Activated naive CD4-positive, alpha-beta T cell treated with anti-CD3 and anti-CD28 coated beads, Interleukin-2, amount 10 ng/mL, durations not matched to agents 7 days and 5 days (primary cell): ENCODE data around the gene ADAMTS6.
"Not testable (repeated sequence)": the region's sequence is repeated elsewhere in the genome, so short reads cannot be mapped to it uniquely, and the experiment has no call there.

Experiments
- CTCF ChIA-PET: fragments of 350-600 bp; sonication (Branson Sonifier 250); formaldehyde crosslinking; loops from one replicate; lab custom pipeline; 2021; ENCODE audit warnings: antibody characterized with exemption; lab: Charles Lee
- DNase-seq: peaks from one replicate; pipeline ENCODE4 v3.0.0-alpha.2; 2020
- H3K27ac Mint-ChIP-seq: one replicate; pipeline ENCODE4 v1.8.0; 2021; ENCODE audit warnings: mild to moderate bottlenecking, moderate library complexity, mixed read lengths
- H3K27me3 Mint-ChIP-seq: one replicate; pipeline ENCODE4 v1.8.0; 2021; ENCODE audit warnings: mild to moderate bottlenecking, mixed read lengths
- H3K36me3 Mint-ChIP-seq: one replicate; pipeline ENCODE4 v1.8.0; 2021; ENCODE audit warnings: mixed read lengths
- H3K4me1 Mint-ChIP-seq: one replicate; pipeline ENCODE4 v1.8.0; 2021; ENCODE audit warnings: mixed read lengths
- H3K4me3 Mint-ChIP-seq: one replicate; pipeline ENCODE4 v1.8.0; 2021; ENCODE audit warnings: mild to moderate bottlenecking, moderate library complexity, mixed read lengths
- H3K9me3 Mint-ChIP-seq: one replicate; pipeline ENCODE4 v1.8.0; 2021; ENCODE audit warnings: mixed read lengths

ADAMTS6 gene

DNA sequence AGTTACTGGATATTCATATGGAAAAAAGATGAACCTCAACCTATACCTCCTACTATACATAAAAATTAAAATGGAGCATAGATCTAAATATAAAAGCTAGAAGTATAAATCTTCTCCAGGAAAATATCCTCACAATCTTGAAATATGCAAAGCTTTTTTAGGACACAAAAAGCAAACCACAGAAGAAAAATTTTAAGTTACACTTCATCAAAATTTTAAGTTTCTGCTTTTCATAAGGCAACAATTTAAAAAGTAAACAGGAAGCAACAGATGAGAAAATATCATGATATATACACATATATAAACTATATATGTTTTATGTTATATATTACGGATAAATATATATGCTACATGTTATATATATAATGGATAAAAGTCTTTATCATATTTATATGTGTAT lies 157.5 kb downstream of the ADAMTS6 start:
- no peak overlapping the region for H3K4me3 Mint-ChIP-seq
- no peaks in the 10 kb centered on the region for H3K9me3 Mint-ChIP-seq
- no peaks in the 10 kb centered on the region for H3K4me1 Mint-ChIP-seq
- H3K27me3 Mint-ChIP-seq, result no peaks in the 10 kb centered on the region
- H3K27ac Mint-ChIP-seq, result no peak overlapping the region
- H3K36me3 Mint-ChIP-seq, result no peaks in the 10 kb centered on the region
- CTCF ChIA-PET, result no interaction called here
- no peak for DNase-seq

DNA sequence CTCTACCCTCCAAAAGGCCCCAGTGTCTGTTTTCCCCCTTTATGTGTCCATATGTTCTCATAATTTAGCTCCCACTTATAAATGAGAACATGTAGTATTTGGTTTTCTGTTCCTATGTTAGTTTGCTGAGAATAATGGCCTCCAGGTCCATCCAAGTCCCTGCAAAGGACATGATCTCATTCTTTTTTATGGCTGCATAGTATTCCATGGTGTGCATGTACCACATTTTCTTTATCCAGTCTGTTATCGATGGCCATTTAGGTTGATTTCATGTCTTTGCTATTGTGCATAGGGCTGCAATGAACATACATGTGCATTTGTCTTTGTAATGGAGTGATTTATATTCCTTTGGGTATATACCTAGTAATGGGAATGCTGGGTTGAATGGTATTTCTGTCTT lies 161.0 kb downstream of the ADAMTS6 start:
- H3K27me3 Mint-ChIP-seq, H3K27ac Mint-ChIP-seq, H3K4me3 Mint-ChIP-seq, H3K9me3 Mint-ChIP-seq, H3K36me3 Mint-ChIP-seq, H3K4me1 Mint-ChIP-seq, CTCF ChIA-PET, DNase-seq: not testable (repeated sequence)

DNA sequence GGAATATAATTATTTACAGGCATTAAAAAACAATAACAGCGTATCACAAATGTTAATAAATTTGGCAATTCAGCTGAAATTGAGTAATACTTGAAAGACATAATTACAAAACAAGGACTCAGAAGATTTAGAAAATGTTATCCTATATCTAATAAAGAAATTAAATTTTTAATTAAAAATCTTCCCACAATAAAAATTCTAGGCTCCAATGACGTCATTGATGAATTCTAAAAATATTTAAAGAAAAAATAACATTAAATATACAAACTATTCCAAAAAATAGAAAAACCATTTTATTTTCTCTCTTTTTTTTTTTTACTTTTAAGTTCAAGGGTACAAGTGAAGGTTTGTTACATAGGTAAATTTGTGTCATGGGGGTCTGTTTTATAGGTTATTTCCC lies 161.5 kb downstream of the ADAMTS6 start:
- no peak for DNase-seq
- no peaks in the 10 kb centered on the region for H3K4me1 Mint-ChIP-seq
- CTCF ChIA-PET, result no interaction called here
- no peaks in the 10 kb centered on the region for H3K27me3 Mint-ChIP-seq
- no peaks in the 10 kb centered on the region for H3K36me3 Mint-ChIP-seq
- H3K4me3 Mint-ChIP-seq, result no peak overlapping the region
- H3K27ac Mint-ChIP-seq, result no peak overlapping the region
- no peaks in the 10 kb centered on the region for H3K9me3 Mint-ChIP-seq

DNA sequence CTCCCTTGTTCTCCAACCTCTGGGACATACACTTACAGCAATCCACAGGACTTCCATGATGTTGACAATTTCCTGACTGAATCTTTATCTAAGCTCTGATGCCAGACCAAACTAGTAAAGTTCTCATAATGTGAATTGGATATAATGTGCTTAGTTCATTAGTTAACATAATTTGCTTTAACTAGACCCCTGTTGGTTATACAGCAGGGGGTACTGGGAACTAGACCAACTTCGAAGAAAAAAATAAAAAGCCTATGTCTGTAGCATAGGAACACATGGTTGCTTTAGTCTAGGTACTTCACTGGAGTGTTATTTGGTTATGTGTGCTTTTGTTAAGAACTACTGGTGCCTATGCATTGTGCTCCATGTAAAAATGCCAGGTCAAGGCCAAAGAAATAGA lies 173.8 kb downstream of the ADAMTS6 start:
- no peak for DNase-seq
- H3K4me1 Mint-ChIP-seq, result no peaks in the 10 kb centered on the region
- no peaks in the 10 kb centered on the region for H3K36me3 Mint-ChIP-seq
- no peaks in the 10 kb centered on the region for H3K9me3 Mint-ChIP-seq
- H3K4me3 Mint-ChIP-seq, result no peak overlapping the region
- H3K27me3 Mint-ChIP-seq, result peaks cover 5% of the 10 kb centered on the region
- CTCF ChIA-PET, result no interaction called here
- no peak overlapping the region for H3K27ac Mint-ChIP-seq

DNA sequence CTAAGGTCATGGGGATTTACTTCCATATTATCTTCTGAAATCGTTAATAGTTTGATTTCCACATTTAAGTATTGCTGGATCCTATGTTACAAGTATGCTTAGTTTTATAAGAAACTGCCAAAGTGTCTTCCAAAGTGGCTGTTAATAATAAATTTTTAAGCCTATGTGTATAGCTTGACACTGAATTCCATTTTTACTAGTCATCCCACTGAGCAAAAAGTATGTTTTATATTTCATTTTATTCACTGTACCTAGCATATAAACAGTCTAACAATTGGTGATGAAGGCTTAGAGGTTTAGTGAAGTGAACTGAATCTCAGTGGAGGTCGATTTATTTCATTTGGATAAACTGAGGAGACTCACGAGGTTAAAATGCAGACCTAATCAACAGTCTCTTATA lies 174.6 kb downstream of the ADAMTS6 start:
- CTCF ChIA-PET, result no interaction called here
- Mint-ChIP-seq H3K4me3 (no peak overlapping the region), H3K9me3 (no peaks in the 10 kb centered on the region), H3K27ac (no peak overlapping the region), H3K4me1 (no peaks in the 10 kb centered on the region), H3K36me3 (no peaks in the 10 kb centered on the region), H3K27me3 (peaks cover 5% of the 10 kb centered on the region)
- no peak for DNase-seq

DNA sequence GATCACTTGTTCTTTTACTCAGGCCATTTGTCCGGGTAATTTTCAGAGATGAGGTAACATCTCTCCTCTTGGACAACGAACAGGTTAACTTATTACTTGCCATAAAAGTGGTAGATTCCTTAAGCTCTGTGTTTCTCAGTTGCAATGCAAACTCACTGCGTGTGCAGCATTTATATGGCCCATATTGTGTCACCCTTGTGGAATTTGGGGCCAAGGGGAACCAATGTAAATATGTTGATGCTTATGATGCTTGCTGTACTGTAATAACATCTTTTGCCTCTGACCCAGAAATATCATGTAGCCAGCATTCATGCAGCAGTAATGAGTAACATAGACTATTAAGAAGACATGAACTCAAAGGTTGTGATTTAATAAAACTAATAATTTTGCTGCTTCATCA lies 175.8 kb downstream of the ADAMTS6 start:
- Mint-ChIP-seq H3K36me3 (no peaks in the 10 kb centered on the region), H3K27me3 (peaks cover 5% of the 10 kb centered on the region), H3K9me3 (no peaks in the 10 kb centered on the region), H3K4me1 (no peaks in the 10 kb centered on the region), H3K4me3 (no peak overlapping the region), H3K27ac (no peak overlapping the region)
- DNase-seq, result no peak
- CTCF ChIA-PET, result no interaction called here

DNA sequence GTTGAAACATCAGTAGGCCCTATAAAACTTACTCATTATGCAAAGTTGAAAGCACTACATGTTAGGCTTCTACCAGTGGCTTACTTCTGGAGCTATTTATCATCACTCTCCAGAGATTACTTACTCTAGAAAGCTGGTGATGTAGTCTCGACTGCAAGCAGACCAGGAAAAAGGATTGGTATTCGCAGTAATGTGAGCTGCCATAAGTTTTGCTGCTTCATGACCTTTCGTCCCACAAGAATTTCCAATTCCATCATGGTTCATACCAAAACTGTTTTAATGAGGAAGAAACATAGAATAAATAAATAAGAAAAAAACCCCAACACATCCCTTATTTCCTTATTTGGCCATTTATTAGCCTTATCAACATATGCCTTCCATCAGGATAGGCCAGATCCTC lies 181.9 kb downstream of the ADAMTS6 start:
- no peak overlapping the region for H3K4me3 Mint-ChIP-seq
- no peaks in the 10 kb centered on the region for H3K27me3 Mint-ChIP-seq
- H3K27ac Mint-ChIP-seq, result no peak overlapping the region
- no peaks in the 10 kb centered on the region for H3K9me3 Mint-ChIP-seq
- H3K36me3 Mint-ChIP-seq, result no peaks in the 10 kb centered on the region
- CTCF ChIA-PET, result no interaction called here
- DNase-seq, result no peak
- no peaks in the 10 kb centered on the region for H3K4me1 Mint-ChIP-seq

DNA sequence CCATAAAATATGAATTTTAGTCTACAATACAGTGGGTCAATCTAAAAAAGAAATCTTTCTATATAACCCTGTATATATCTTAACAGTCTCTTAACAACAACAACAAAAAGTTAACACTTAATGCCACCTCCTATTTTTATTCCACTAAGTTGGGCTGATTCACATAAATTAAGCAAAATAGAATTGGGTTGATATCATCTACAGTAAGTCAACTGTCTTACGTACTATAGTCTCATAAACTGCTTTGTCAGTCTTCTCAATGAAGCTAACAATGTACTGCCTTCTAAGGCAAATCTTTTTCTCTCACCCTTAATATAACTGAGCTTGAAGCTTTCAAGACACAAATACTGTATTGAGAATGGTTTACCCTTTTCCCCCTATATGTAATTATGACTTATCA lies 185.7 kb downstream of the ADAMTS6 start:
- DNase-seq, result no peak
- no peak overlapping the region for H3K4me3 Mint-ChIP-seq
- no peaks in the 10 kb centered on the region for H3K9me3 Mint-ChIP-seq
- CTCF ChIA-PET, result interaction anchor here (1.6 kb wide), 1 partner anchor 10 kb away, joined by 3 read pairs; no protein-coding TSS in a partner anchor
- no peaks in the 10 kb centered on the region for H3K4me1 Mint-ChIP-seq
- no peaks in the 10 kb centered on the region for H3K27me3 Mint-ChIP-seq
- no peaks in the 10 kb centered on the region for H3K36me3 Mint-ChIP-seq
- H3K27ac Mint-ChIP-seq, result no peak overlapping the region

DNA sequence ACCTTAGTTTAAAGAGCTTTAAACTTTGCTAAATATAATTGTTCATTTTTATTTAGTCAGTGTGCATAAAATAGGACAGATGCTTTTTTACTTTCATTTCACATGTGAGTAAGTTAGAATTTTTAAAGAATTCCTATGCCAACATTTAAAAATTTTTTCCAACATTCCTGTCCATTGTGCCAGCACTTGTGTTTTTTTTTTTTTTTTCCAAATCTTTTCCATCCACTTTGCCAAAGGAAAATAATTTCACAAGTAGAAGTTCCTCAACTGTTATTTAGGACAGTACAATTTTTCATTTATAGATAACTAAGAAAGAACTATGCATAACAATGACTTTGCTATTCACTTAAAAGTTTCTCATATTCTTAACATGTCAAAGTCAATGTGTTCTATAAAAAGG lies 189.5 kb downstream of the ADAMTS6 start:
- no peak overlapping the region for H3K27ac Mint-ChIP-seq
- DNase-seq, result no peak

DNA sequence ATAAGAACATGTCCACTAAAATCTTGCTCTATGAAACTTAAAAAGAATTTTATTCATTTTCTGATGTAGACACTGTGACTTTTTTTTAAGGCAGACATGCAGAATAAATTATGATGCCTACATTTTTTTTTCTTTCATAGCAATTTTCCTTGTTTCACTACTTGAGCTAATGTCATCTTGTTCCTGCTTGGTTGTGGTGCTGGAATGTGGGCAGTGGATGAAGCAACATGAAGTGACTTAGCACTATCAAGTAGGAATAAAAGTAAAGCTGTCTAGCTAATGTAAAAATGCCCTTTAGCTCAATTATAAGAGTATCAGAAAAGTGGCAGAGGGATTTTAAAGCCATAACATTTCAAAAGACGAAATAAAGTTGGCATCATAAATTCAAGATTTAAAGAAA lies 191.0 kb downstream of the ADAMTS6 start:
- CTCF ChIA-PET, result no interaction called here
- Mint-ChIP-seq H3K4me3 (no peak overlapping the region), H3K36me3 (no peaks in the 10 kb centered on the region), H3K9me3 (no peaks in the 10 kb centered on the region), H3K4me1 (no peaks in the 10 kb centered on the region), H3K27ac (no peak overlapping the region), H3K27me3 (no peaks in the 10 kb centered on the region)
- no peak for DNase-seq

More for the DNA sequence above, 189.5 kb downstream of the ADAMTS6 start:
- Mint-ChIP-seq H3K36me3 (no peaks in the 10 kb centered on the region), H3K27me3 (no peaks in the 10 kb centered on the region), H3K9me3 (no peaks in the 10 kb centered on the region), H3K4me1 (no peaks in the 10 kb centered on the region), H3K4me3 (no peak overlapping the region)
- CTCF ChIA-PET, result no interaction called here

DNA sequence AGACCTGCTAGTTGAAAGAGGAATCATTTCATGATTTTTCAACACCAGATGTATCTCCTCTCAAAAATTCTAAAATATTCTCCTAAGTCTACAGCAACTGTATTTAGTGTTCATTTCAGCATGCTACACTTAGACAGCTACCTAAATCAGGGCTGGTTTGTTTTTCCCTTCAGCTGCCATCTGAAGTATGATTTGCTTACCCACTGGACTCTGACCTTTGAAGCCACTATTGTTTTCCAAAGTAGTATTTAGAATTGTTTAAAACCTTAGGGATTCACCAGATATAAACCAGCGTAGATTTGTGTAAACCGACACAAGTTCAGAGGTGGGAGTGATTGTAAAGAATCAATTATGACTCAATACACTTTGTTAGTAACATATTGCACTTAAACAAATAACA lies 193.1 kb downstream of the ADAMTS6 start:
- Mint-ChIP-seq H3K36me3 (no peaks in the 10 kb centered on the region), H3K4me1 (no peaks in the 10 kb centered on the region), H3K9me3 (no peaks in the 10 kb centered on the region), H3K27me3 (no peaks in the 10 kb centered on the region), H3K4me3 (no peak overlapping the region), H3K27ac (no peak overlapping the region)
- CTCF ChIA-PET, result interaction anchor here (1.1 kb wide), 1 partner anchor 9 kb away, joined by 3 read pairs; no protein-coding TSS in a partner anchor
- no peak for DNase-seq

DNA sequence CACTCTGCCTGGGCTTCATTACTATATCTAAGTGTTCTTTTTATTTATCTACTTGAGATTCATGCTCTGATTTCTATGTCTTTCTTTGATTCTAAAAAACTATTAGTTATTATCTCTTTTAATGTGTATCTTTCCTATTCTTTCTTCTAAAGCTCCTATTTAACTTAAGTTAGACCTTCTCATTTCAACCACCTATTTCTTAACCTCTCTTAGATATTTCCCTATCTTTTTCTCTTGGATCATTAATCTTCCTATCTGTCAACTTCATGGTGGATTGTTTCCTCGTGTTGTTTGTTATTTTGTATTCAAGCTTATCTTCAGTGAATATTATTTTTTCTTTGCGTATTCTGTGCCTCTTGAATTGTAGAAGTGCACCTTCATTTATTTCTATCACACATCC lies 202.1 kb downstream of the ADAMTS6 start:
- Mint-ChIP-seq H3K27me3 (peaks cover 6% of the 10 kb centered on the region), H3K4me1 (no peaks in the 10 kb centered on the region), H3K4me3 (no peak overlapping the region), H3K9me3 (no peaks in the 10 kb centered on the region), H3K27ac (no peak overlapping the region), H3K36me3 (no peaks in the 10 kb centered on the region)
- CTCF ChIA-PET, result no interaction called here
- no peak for DNase-seq

DNA sequence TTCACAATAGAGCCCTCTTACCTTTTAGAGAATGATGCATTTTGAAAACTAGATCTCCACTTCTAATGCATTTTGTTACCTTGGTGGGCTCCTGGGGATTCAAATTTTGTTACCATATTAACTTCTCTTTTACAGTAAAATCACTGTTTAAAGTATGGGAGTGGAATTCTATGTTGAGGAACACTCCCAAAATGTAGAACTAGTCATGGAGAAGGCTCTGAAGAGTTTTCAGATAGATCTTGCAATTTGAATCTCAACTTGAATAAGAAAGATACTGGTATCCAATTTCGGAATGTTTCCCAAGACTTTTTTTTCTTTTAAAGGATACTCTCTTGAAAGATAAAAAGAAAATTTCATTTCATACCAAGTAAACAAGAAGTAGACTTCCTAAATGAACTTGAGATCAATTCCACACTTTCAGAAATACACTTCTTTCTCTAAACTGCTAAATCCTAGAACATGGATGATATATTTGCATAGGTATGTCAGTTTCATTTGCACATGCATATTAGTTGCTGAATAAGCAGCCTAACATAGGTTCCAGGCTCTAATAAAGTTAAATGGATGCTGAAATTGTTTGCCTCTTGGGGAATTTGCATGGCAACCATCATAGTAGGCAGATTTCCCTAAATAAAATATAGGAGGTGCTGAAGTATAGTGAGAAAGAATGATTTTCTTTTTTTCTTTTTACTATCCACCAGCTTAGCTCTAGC lies 205.4 kb downstream of the ADAMTS6 start:
- CTCF ChIA-PET, result interaction anchor here (0.6 kb wide), 1 partner anchor 433 kb away, joined by 3 read pairs; no protein-coding TSS in a partner anchor
- no peak overlapping the region for H3K4me3 Mint-ChIP-seq
- H3K36me3 Mint-ChIP-seq, result no peaks in the 10 kb centered on the region
- DNase-seq, result no peak
- H3K27ac Mint-ChIP-seq, result no peak overlapping the region
- peaks cover 6% of the 10 kb centered on the region for H3K27me3 Mint-ChIP-seq
- no peaks in the 10 kb centered on the region for H3K9me3 Mint-ChIP-seq
- H3K4me1 Mint-ChIP-seq, result no peaks in the 10 kb centered on the region

DNA sequence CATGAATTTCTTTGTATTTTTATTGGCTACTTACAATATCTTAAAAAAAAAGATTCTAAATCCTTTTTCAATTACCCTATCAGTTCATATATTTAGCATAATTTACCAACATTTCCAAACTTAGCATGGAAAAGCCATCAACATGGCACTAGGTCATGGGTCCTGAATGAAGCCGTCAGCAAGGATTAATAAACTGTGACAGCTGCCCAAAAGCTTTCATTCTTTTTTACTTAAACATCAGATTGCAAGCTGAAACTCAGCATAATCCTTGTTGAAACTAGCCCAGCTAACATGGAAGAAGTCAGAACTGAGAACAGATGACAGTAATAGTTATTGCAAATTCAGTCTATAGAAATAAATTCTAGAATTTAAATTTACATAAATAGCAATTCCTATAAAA lies 209.8 kb downstream of the ADAMTS6 start:
- Mint-ChIP-seq H3K4me1 (no peaks in the 10 kb centered on the region), H3K4me3 (no peak overlapping the region), H3K27me3 (peaks cover 6% of the 10 kb centered on the region), H3K36me3 (no peaks in the 10 kb centered on the region), H3K9me3 (no peaks in the 10 kb centered on the region), H3K27ac (no peak overlapping the region)
- CTCF ChIA-PET, result no interaction called here
- no peak for DNase-seq

DNA sequence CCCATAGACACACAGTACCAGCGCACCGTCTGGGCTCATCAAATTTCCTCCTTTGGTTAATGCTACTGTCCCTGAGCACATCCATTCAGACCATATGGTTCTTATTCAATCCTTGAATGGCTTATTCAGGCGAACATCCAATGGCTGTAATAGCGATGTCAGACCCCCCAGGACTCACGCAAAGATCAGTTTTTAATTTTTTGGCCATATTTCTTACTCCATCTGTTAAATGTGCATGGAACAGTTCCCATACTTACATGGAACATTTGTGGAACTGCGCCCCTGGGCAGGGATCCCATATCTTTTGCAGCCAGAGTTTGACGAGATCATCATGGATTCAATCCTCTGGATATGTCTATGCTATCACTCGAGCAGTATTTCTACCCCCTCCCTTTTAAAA lies 213.2 kb downstream of the ADAMTS6 start:
- CTCF ChIA-PET, result no interaction called here
- DNase-seq, result no peak
- Mint-ChIP-seq H3K27me3 (no peaks in the 10 kb centered on the region), H3K4me3 (no peak overlapping the region), H3K4me1 (no peaks in the 10 kb centered on the region), H3K36me3 (no peaks in the 10 kb centered on the region), H3K9me3 (no peaks in the 10 kb centered on the region), H3K27ac (no peak overlapping the region)
